Lower leg skin (tissue), 3 donors: ENCODE data around the gene RCOR1.

ENCODE experiments used
- POLR2A ChIP-seq, 2 donors: fragments of 450-650 bp; IDR thresholded peaks; one replicate each; pipeline ENCODE4 v1.6.1; 2016 to 2017; ENCODE audit warnings: antibody characterized with exemption in 2 of 2, mild to moderate bottlenecking in 1 of 2, moderate library complexity in 1 of 2
- TF ChIP-seq, protein P1 (sequence below), 3 donors: fragments of 450-650 bp; IDR thresholded peaks; one replicate each; pipeline ENCODE4 v1.5.1; 2016; ENCODE audit warnings: antibody characterized with exemption in 3 of 3, mild to moderate bottlenecking in 3 of 3, moderate library complexity in 2 of 3

DNA sequence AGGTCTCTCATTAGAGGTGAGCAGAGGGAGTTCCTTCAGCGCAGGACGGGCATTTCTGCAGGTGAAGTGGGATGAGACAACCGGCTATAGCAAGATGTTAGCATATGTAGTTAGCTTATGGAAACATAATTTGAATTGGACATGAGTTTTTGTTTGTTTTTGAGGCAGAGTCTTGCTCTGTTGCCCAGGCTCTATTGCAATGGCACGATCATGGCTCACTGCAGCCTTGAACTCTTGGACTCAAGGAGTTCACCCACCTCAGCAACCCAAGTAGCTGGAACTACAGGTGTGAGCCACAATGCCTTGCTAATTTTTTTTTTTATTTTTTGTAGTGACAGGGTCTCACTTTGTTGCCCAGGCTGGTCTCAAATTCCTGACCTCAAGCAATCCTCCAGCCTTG is 69.2 kb downstream of the RCOR1 start:
- no peak for TF ChIP-seq POLR2A (IDR thresholded peaks at IDR 0.05)
- TF ChIP-seq, protein P1, sequence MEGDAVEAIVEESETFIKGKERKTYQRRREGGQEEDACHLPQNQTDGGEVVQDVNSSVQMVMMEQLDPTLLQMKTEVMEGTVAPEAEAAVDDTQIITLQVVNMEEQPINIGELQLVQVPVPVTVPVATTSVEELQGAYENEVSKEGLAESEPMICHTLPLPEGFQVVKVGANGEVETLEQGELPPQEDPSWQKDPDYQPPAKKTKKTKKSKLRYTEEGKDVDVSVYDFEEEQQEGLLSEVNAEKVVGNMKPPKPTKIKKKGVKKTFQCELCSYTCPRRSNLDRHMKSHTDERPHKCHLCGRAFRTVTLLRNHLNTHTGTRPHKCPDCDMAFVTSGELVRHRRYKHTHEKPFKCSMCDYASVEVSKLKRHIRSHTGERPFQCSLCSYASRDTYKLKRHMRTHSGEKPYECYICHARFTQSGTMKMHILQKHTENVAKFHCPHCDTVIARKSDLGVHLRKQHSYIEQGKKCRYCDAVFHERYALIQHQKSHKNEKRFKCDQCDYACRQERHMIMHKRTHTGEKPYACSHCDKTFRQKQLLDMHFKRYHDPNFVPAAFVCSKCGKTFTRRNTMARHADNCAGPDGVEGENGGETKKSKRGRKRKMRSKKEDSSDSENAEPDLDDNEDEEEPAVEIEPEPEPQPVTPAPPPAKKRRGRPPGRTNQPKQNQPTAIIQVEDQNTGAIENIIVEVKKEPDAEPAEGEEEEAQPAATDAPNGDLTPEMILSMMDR (IDR thresholded peaks at IDR 0.05), result no peak
